Psoas muscle (tissue), 8 donors: ENCODE data around the gene GDAP1L1. TPM values are rescaled to one million over a fixed set of nuclear protein-coding genes. Genes with fewer than 3 reads are reported as not detected.
A peak's percentile ranks its signal among the peaks of the same experiment; 100 is the strongest.

ENCODE experiments used
- ATAC-seq, 4 donors: fragments of 200-7000 bp; cut with Tn5 transposase; one replicate each; pipeline ENCODE4 v1.9.1; 2020; ENCODE audit warnings: moderate library complexity in 3 of 4, mild to moderate bottlenecking in 2 of 4
- DNase-seq, 2 donors: peaks; one replicate each; pipeline ENCODE4 v3.0.0-alpha.2; 2020
- H3K27ac ChIP-seq: fragments of 200-600 bp; one replicate; pipeline ENCODE4 v1.8.0; 2022
- H3K27me3 ChIP-seq, 3 donors: fragments of 200-600 bp in 1 of 3; one replicate each; pipeline versions ENCODE4 v1.6.1 to v1.8.0; 2013 to 2022; ENCODE audit warnings: low read length in 2 of 3, mild to moderate bottlenecking in 2 of 3, moderate library complexity in 1 of 3; ENCODE audit not compliant: insufficient read depth in 3 of 3
- H3K36me3 ChIP-seq, 2 donors: fragments of 200-600 bp in 1 of 2; one replicate each; pipeline versions ENCODE4 v1.6.1 to v1.8.0; 2013 to 2022; ENCODE audit warnings: low read depth in 1 of 2, mild to moderate bottlenecking in 1 of 2, moderate library complexity in 1 of 2; ENCODE audit not compliant: insufficient read depth in 1 of 2
- H3K4me1 ChIP-seq: fragments of 200-600 bp; one replicate; pipeline ENCODE4 v1.8.0; 2022
- H3K4me3 ChIP-seq: fragments of 200-600 bp; one replicate; pipeline ENCODE4 v1.8.0; 2022; ENCODE audit warnings: mild to moderate bottlenecking
- H3K9me3 ChIP-seq: fragments of 200-600 bp; one replicate; pipeline ENCODE4 v1.8.0; 2022
- WGBS, 3 donors: extraction: QIAGEN DNeasy Blood & Tissue Kit; methylation state at CpG; one replicate each; pipeline versions ENCODE4 v1.1.6 to v1.1.7; 2013; 5-methylcytosine and 5-hydroxymethylcytosine counted together
- intact Hi-C, 2 donors: fragments of 100-400 bp; cut with DNase I; formaldehyde crosslinking; loops; one replicate each; pipeline versions ENCODE4 v1.11.0 to v1.14.2; 2022
- polyA plus RNA-seq, 3 donors: library from polyadenylated mRNA; stranded (reverse); fragments of 200-250 nt; gene quantifications; one replicate each; pipeline ENCODE4 v1.2.3, GENCODE V29; 2013
- total RNA-seq, 4 donors: library from RNA; stranded (reverse); fragmentation: NEBNext Ultra II Directional in 2 of 4; extraction: Animal tissue kit (Norgen Biotek cat#: 25700) in 2 of 4; gene quantifications; one replicate each; pipeline versions ENCODE4 v1.2.1 to v1.2.4, GENCODE V29; 2021 to 2023
- TF ChIP-seq, protein P1 (sequence below): fragments of 200-600 bp; IDR thresholded peaks from one replicate; pipeline ENCODE4 v1.8.0; 2022; ENCODE audit warnings: antibody characterized with exemption
- donor health status: healthy with polysubstance abuse.
- donor health status: DM: no; HTN: no; CAD: no; lungs with moderate emphysema.
- donor health status: Bipolar disorder and iron deficiency.
- donor health status: healthy.
- donor health status: DM: yes; HTN: yes; CAD: no.
- donor health status: DM: no; HTN: no; CAD: no.
- donor health status: DM: no; HTN: no; CAD: no.
- donor health status: DM: yes; HTN: yes; CAD: no.

Gene GDAP1L1
- total and polyA plus RNA-seq, 7 donors = 0.04 TPM; not detected in 6

DNA sequence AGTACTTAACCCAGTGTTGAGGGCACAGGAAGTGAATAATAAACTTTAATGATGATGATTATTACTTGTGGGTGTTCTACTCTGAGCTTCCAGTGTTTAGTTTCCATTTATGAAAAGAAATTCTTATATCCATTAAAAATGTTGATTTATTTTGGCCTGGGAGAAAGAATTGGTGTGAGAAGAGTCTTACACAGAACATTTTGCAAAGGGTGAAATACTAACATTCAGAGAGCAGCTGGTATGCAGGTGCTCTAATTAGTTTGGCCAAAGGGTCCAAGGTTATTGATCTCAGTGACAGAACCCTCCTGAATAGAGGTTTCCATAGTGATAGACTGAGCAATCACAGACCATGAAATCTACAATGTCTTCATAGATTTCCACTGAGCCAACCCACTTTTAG lies 41.0 kb upstream of the GDAP1L1 start:
- Histone ChIP-seq H3K9me3 (no peaks in the 10 kb centered on the region), H3K4me3 (peak overlapping the region; percentile 77), H3K36me3 (peaks cover 4 to 40% of the 10 kb centered on the region in 2 donors), H3K4me1 (peaks cover 58% of the 10 kb centered on the region), H3K27ac (peak overlapping the region; percentile 92), H3K27me3 (no peaks in the 10 kb centered on the region)
- TF ChIP-seq, protein P1, sequence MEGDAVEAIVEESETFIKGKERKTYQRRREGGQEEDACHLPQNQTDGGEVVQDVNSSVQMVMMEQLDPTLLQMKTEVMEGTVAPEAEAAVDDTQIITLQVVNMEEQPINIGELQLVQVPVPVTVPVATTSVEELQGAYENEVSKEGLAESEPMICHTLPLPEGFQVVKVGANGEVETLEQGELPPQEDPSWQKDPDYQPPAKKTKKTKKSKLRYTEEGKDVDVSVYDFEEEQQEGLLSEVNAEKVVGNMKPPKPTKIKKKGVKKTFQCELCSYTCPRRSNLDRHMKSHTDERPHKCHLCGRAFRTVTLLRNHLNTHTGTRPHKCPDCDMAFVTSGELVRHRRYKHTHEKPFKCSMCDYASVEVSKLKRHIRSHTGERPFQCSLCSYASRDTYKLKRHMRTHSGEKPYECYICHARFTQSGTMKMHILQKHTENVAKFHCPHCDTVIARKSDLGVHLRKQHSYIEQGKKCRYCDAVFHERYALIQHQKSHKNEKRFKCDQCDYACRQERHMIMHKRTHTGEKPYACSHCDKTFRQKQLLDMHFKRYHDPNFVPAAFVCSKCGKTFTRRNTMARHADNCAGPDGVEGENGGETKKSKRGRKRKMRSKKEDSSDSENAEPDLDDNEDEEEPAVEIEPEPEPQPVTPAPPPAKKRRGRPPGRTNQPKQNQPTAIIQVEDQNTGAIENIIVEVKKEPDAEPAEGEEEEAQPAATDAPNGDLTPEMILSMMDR = no peak
- DNase-seq (no peak), ATAC-seq (no peak)
- intact Hi-C loops = loop anchor here in 1 of 2 donors (10.0 kb wide), 1 partner anchor 1139 kb away; the partner anchor contains the start of gene SDC4

DNA sequence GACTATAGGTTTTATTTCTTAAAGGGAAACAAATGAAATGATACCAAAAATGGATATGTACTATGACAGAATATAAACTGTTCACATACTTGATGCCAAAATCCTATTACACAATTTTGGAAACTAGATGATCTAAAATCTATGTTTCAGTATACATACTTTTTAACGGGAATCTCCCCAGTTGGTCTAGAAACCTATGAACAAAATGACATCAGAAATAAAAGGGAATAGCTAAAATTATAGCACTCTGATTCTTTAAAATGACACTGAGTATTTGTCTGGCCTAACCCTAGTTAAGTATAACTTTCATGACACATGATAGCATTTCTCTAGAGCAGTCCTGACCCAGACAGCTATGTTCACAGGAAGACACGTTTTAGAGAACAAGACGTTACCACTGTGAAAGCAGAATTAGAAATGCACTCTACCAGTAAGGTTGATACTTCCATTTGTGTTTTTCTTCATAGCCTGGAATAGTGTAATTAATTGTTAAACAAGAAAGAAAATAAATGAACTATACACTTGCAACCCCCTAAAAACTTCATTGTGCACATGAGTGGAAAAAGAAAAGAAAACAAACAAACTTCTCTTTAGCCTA lies 39.9 kb upstream of the GDAP1L1 start:
- Histone ChIP-seq H3K4me3 (peak overlapping the region; percentile 77), H3K36me3 (peaks cover 4 to 29% of the 10 kb centered on the region in 2 donors), H3K9me3 (no peaks in the 10 kb centered on the region), H3K27ac (peak overlapping the region; percentile 92), H3K4me1 (peaks cover 55% of the 10 kb centered on the region), H3K27me3 (no peaks in the 10 kb centered on the region)
- ATAC-seq = peak in 2 of 4 donors; percentile 31 to 40
- WGBS, 3 donors = 11 to 25% (median 11%) methylated on average over 3 of the region's 3 CpGs
- intact Hi-C loops = loop anchor here in 1 of 2 donors (10.0 kb wide), 1 partner anchor 1138 kb away; the partner anchor contains the start of gene SDC4
- TF ChIP-seq, protein P1 = no peak
- no peak for DNase-seq

DNA sequence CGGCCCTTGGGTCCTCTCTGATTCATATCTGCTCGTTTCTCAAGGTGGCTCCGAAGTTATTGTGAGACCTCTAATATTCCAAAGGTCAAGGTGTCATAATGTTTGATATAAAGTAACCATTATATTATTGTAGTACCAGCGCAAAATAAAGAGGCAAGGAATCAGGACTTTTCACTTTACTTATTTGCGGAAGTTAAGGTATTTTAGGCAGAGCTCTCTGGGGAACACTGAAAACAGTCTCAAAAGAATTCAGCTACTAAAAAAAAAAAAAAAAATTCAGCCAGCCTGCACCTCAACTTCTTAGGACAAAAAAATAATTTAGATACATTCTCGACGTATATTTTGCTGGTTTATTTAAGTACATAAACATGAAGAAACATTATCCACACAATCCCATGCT lies 38.9 kb upstream of the GDAP1L1 start:
- TF ChIP-seq, protein P1 = no peak
- Histone ChIP-seq H3K36me3 (peaks cover 4 to 22% of the 10 kb centered on the region in 2 donors), H3K9me3 (no peaks in the 10 kb centered on the region), H3K27ac (peak overlapping the region; percentile 92), H3K27me3 (no peaks in the 10 kb centered on the region), H3K4me3 (peak overlapping the region; percentile 77), H3K4me1 (peaks cover 56% of the 10 kb centered on the region)
- ATAC-seq = no peak
- DNase-seq = no peak
- WGBS, 3 donors = 23 to 43% (median 35%) methylated on average over 7 of the region's 7 CpGs
- intact Hi-C loops = loop anchor here in 1 of 2 donors (10.0 kb wide), 1 partner anchor 1137 kb away; the partner anchor contains the start of gene SDC4

DNA sequence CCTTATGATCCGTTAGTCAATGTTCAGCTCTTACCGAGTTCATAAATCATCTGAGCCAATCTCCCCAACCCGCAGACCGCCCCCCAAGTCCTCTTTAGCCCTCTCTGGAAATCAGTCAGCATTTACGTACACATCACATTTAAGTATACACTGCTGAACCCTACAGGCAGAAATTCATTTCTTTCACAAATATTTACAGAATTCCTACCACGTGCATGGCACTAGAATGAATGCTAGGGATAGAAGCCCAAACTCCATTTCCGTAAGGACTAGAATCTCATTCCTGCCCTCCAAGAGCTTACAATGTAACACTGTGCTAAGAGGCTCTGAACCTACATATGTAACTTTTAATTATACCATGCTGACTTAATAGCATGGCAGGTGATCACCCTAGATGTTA lies 38.3 kb upstream of the GDAP1L1 start:
- Histone ChIP-seq H3K4me1 (peaks cover 54% of the 10 kb centered on the region), H3K9me3 (no peaks in the 10 kb centered on the region), H3K4me3 (peak overlapping the region; percentile 77), H3K27me3 (no peaks in the 10 kb centered on the region), H3K36me3 (peaks cover 4 to 22% of the 10 kb centered on the region in 2 donors), H3K27ac (peak overlapping the region; percentile 92)
- DNase-seq = no peak
- TF ChIP-seq, protein P1 = no peak
- 13 to 33% (median 14%) methylated on average over 7 of the region's 7 CpGs for WGBS, 3 donors
- intact Hi-C loops = loop anchor here in 1 of 2 donors (10.0 kb wide), 1 partner anchor 1136 kb away; the partner anchor contains the start of gene SDC4
- no peak for ATAC-seq
